ENCODE measurements around the gene RWDD1.
"Not testable (repeated sequence)": the region's sequence is repeated elsewhere in the genome, so short reads cannot be mapped to it uniquely, and the experiment has no call there.

RWDD1 gene

GRCh38 chr6:116561377-116562018 is 9.8 kb upstream of the RWDD1 start:
- peak; percentile 90 for FAIRE-seq

GRCh38 chr6:116562019-116562403 is 9.3 kb upstream of the RWDD1 start:
- FAIRE-seq, result no peak

- FAIRE-seq, result no peak
Observed at GRCh38 chr6:116562614-116563013, 8.7 kb upstream of the RWDD1 start.

GRCh38 chr6:116563830-116564229 is 7.5 kb upstream of the RWDD1 start:
- FAIRE-seq, result no peak

GRCh38 chr6:116564311-116564710 is 7.0 kb upstream of the RWDD1 start:
- FAIRE-seq, result no peak

GRCh38 chr6:116564921-116565872 is 6.1 kb upstream of the RWDD1 start:
- no peak for FAIRE-seq

- no peak for FAIRE-seq
Observed at GRCh38 chr6:116568111-116568510, 3.2 kb upstream of the RWDD1 start.

- FAIRE-seq, result no peak
Observed at GRCh38 chr6:116568821-116569755, 2.2 kb upstream of the RWDD1 start.

GRCh38 chr6:116571683-116572000 is 338 bp downstream of the RWDD1 start:
- no peak for FAIRE-seq

- FAIRE-seq, result no peak
Observed at GRCh38 chr6:116572162-116572561, 858 bp downstream of the RWDD1 start.

GRCh38 chr6:116575227-116575626 is 3.9 kb downstream of the RWDD1 start:
- FAIRE-seq, result no peak

GRCh38 chr6:116577486-116577885 is 6.2 kb downstream of the RWDD1 start:
- peak; percentile 76 for FAIRE-seq

GRCh38 chr6:116578335-116578734 is 7.0 kb downstream of the RWDD1 start:
- no peak for FAIRE-seq

- no peak for FAIRE-seq
Observed at GRCh38 chr6:116579143-116579542, 7.8 kb downstream of the RWDD1 start.

GRCh38 chr6:116580198-116580597 is 8.9 kb downstream of the RWDD1 start:
- no peak for FAIRE-seq

GRCh38 chr6:116586276-116586675 is 15.0 kb downstream of the RWDD1 start:
- peak; percentile 77 for FAIRE-seq

- FAIRE-seq, result no peak
Observed at GRCh38 chr6:116586738-116587137, 15.4 kb downstream of the RWDD1 start.

- no peak for FAIRE-seq
Observed at GRCh38 chr6:116595247-116595646, 23.9 kb downstream of the RWDD1 start.

GRCh38 chr6:116596815-116597214 is 25.5 kb downstream of the RWDD1 start:
- no peak for FAIRE-seq

GRCh38 chr6:116603916-116604315 is 32.6 kb downstream of the RWDD1 start:
- not testable (repeated sequence) for FAIRE-seq

- FAIRE-seq, result not testable (repeated sequence)
Observed at GRCh38 chr6:116604868-116605267, 33.6 kb downstream of the RWDD1 start.

- FAIRE-seq, result no peak
Observed at GRCh38 chr6:116605935-116606334, 34.6 kb downstream of the RWDD1 start.

- FAIRE-seq, result no peak
Observed at GRCh38 chr6:116611056-116611455, 39.8 kb downstream of the RWDD1 start.

Measured in islet of Langerhans (tissue), 1 donor.